CD4-positive, CD25-positive, alpha-beta regulatory T cell (primary cell): ENCODE data around the gene FBXW10. TPM values are rescaled to one million over a fixed set of nuclear protein-coding genes. Genes with fewer than 3 reads are reported as not detected.
"Not testable (repeated sequence)": the region's sequence is repeated elsewhere in the genome, so short reads cannot be mapped to it uniquely, and the experiment has no call there.

Source experiments
- ATAC-seq, 2 donors: fragments of 150-1000 bp; cut with Tn5 transposase; one replicate each; pipeline ENCODE4 v1.10.0; 2021; ENCODE audit warnings: low read depth in 2 of 2, moderate number of reproducible peaks in 2 of 2, moderate library complexity in 1 of 2
- DNase-seq, 3 donors: peaks; one replicate each; pipeline versions ENCODE4 v3.0.0 to v3.0.0-alpha.2; 2012 to 2022; ENCODE audit warnings: mixed read lengths in 1 of 3
- H3K27ac ChIP-seq: one replicate; pipeline ENCODE4 v1.7.0; 2013; ENCODE audit warnings: mild to moderate bottlenecking, low read length; ENCODE audit not compliant: insufficient read depth, poor library complexity, severe bottlenecking
- H3K27me3 ChIP-seq: one replicate; pipeline ENCODE4 v1.7.0; 2013; ENCODE audit warnings: low read length; ENCODE audit not compliant: control insufficient read depth, insufficient read depth
- H3K36me3 ChIP-seq: one replicate; pipeline ENCODE4 v1.7.0; 2013; ENCODE audit warnings: mild to moderate bottlenecking, low read length, moderate library complexity; ENCODE audit not compliant: control insufficient read depth, insufficient read depth
- H3K4me1 ChIP-seq: 2 replicates; pipeline ENCODE4 v1.7.0; 2013; ENCODE audit warnings: mild to moderate bottlenecking, low read length; ENCODE audit not compliant: insufficient read depth, control insufficient read depth, poor library complexity, severe bottlenecking
- H3K4me3 ChIP-seq: one replicate; pipeline ENCODE4 v1.7.0; 2013; ENCODE audit warnings: low read depth, mild to moderate bottlenecking, low read length, moderate library complexity
- H3K9me3 ChIP-seq, 2 experiments: 1 replicate in 1 of 2; 2 replicates in 1 of 2; pipeline ENCODE4 v1.7.0; 2013; ENCODE audit warnings: low read length in 2 of 2, mild to moderate bottlenecking in 1 of 2, moderate library complexity in 1 of 2; ENCODE audit not compliant: control insufficient read depth in 2 of 2
- H3K27ac Mint-ChIP-seq, 3 donors: one replicate each; pipeline ENCODE4 v1.8.0; 2020 to 2022; ENCODE audit warnings: mild to moderate bottlenecking in 3 of 3, mixed read lengths in 3 of 3, moderate library complexity in 2 of 3
- H3K27me3 Mint-ChIP-seq: one replicate; pipeline ENCODE4 v1.8.0; 2022; ENCODE audit warnings: mild to moderate bottlenecking, mixed read lengths
- H3K36me3 Mint-ChIP-seq: one replicate; pipeline ENCODE4 v1.8.0; 2020; ENCODE audit warnings: mixed read lengths
- H3K4me1 Mint-ChIP-seq, 4 donors: one replicate each; pipeline ENCODE4 v1.8.0; 2020 to 2022; ENCODE audit warnings: mixed read lengths in 4 of 4, mild to moderate bottlenecking in 1 of 4
- H3K4me3 Mint-ChIP-seq, 4 donors: one replicate each; pipeline ENCODE4 v1.8.0; 2020 to 2022; ENCODE audit warnings: mild to moderate bottlenecking in 4 of 4, mixed read lengths in 4 of 4, moderate library complexity in 3 of 4
- H3K9me3 Mint-ChIP-seq, 7 donors: one replicate each; pipeline ENCODE4 v1.8.0; 2020 to 2022; ENCODE audit warnings: mixed read lengths in 7 of 7, mild to moderate bottlenecking in 3 of 7, moderate library complexity in 2 of 7
- polyA plus RNA-seq, 4 donors: library from polyadenylated mRNA; unstranded; fragments of 300-500 nt; fragmentation: Illumina TruSeq; gene quantifications; one replicate each; pipeline ENCODE4 v1.2.3, GENCODE V29; 2021
- total RNA-seq: library from RNA; stranded (reverse); gene quantifications from one replicate; pipeline ENCODE4 v1.2.3, GENCODE V29; 2022

The FBXW10 gene, protein sequence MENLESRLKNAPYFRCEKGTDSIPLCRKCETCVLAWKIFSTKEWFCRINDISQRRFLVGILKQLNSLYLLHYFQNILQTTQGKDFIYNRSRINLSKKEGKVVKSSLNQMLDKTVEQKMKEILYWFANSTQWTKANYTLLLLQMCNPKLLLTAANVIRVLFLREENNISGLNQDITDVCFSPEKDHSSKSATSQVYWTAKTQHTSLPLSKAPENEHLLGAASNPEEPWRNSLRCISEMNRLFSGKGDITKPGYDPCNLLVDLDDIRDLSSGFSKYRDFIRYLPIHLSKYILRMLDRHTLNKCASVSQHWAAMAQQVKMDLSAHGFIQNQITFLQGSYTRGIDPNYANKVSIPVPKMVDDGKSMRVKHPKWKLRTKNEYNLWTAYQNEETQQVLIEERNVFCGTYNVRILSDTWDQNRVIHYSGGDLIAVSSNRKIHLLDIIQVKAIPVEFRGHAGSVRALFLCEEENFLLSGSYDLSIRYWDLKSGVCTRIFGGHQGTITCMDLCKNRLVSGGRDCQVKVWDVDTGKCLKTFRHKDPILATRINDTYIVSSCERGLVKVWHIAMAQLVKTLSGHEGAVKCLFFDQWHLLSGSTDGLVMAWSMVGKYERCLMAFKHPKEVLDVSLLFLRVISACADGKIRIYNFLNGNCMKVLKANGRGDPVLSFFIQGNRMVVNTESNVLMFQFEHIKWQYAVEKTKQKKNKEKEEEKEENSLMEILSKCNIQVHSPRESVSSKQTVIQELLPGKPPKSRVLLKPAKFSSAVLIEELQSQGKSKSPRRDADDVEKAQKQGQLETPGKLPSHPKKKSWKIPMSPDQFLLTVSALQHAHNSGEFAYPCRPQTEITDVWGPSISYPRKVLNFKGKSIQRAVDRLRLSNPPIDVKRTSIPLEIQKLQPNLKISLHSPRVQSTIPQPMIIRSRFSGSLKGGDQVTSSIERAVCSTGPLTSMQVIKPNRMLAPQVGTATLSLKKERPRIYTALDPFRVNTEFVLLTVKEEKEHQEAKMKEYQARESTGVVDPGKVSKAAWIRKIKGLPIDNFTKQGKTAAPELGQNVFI
- not detected for total RNA-seq
- not detected for polyA plus RNA-seq

DNA sequence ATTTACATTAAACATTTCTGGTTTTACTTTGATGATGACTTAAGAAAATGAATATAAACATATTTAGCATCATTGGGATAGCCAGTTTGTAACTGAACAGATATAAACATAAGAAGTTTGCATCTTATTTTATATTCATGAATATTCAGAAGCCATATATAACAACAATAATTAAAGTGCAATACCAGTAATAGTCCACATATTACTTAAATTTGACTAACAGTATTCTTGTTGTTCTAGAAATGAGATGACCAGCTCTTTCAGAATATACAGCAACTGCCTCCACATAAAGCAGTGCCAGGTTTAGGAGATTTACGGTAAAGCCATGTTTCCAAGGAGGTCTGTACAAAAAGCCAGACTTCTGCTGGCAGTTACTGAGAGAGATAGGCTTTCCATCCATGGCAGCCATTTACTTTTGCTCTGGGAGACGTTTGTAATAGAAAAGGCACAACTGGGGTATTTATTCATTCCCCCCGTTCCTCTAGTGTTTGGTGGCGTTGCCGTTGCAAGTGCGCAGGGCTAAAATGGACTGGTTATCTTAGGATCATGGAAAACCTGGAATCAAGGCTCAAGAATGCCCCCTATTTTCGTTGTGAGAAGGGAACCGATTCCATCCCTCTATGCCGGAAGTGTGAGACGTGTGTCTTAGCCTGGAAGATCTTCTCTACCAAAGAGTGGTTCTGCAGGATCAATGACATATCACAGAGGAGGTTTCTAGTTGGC lies at the start of gene FBXW10:
FBXW10 (plus strand) TSS at position 356 of the 723 bp plus-strand sequence; CDS start at position 547, 191 bp downstream.
- H3K36me3 ChIP-seq, H3K27me3 ChIP-seq, H3K4me3 Mint-ChIP-seq, H3K36me3 Mint-ChIP-seq, H3K4me3 ChIP-seq, H3K4me1 ChIP-seq, H3K4me1 Mint-ChIP-seq, H3K9me3 Mint-ChIP-seq, H3K9me3 ChIP-seq, ATAC-seq, H3K27ac ChIP-seq, DNase-seq, H3K27me3 Mint-ChIP-seq: not testable (repeated sequence)
- peak within 1 kb of the TSS in 1 of 3 donors; percentile 14 for H3K27ac Mint-ChIP-seq

DNA sequence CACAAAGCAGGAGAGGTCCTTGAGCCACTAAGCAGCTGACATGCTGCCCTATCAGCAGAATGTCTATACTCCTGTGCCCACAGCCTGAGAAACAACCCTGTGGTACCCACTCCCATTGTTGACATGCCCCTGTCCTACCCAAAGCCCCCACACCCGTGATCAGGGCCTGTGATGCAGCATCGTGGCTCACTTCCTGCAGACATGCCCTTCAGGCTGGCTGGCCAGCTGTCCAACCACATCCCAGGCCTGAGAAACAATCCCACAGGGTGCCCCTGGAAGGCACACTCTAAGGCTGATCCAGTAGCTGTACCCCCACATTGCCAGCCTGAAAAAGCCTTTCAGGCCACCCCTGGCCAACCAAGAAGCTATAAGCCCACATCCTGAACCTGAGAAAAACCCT lies 48.7 kb upstream of the FBXW10 start:
- not testable (repeated sequence) for H3K27me3 Mint-ChIP-seq, H3K27me3 ChIP-seq, H3K9me3 ChIP-seq, H3K36me3 ChIP-seq, DNase-seq, H3K27ac ChIP-seq, H3K4me3 ChIP-seq, H3K9me3 Mint-ChIP-seq, H3K4me1 ChIP-seq, H3K4me3 Mint-ChIP-seq, H3K36me3 Mint-ChIP-seq, ATAC-seq, H3K27ac Mint-ChIP-seq
- peaks cover 0 to 14% (median 9%) of the 10 kb centered on the region in 4 donors for H3K4me1 Mint-ChIP-seq

DNA sequence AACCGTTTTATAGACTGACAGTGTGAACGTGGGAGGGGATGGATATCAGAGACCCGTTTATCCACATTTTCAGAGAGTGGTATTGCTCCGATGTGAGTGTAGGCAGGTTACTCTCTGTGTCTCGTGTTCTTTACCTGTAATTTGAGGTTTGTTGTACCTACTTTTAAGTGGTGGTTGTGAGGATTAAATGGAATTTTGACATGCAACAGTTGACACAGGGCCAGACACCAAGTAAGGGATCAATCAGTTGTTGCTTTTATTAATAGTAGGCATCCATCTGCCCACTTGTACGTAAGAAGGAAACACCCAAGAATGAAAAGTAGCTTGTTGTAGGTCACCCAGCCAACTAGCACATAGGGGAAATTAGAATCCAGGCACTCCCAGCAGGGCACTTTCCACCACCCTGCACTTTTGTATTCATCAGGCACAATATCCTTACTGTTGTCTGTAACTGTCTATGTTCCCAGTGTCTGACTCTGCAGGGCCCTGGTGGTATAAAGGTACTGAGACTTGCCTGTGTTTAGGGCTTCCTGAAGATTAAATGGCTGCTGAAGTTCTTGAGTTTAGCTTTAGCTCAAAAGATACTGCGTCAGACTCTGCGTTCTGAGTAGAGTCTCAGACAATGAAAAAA lies 45.3 kb upstream of the FBXW10 start:
- H3K9me3 ChIP-seq, H3K27ac ChIP-seq, H3K4me1 ChIP-seq, H3K27me3 Mint-ChIP-seq, ATAC-seq, H3K36me3 ChIP-seq, H3K36me3 Mint-ChIP-seq, DNase-seq, H3K27me3 ChIP-seq, H3K9me3 Mint-ChIP-seq: not testable (repeated sequence)
- peak overlapping the region; percentile 18 to 93 (median 89) for H3K27ac Mint-ChIP-seq
- H3K4me3 ChIP-seq: peak overlapping the region; percentile 67
- peaks cover 0 to 14% (median 9%) of the 10 kb centered on the region in 4 donors for H3K4me1 Mint-ChIP-seq
- peak overlapping the region; percentile 83 to 94 (median 92) for H3K4me3 Mint-ChIP-seq

DNA sequence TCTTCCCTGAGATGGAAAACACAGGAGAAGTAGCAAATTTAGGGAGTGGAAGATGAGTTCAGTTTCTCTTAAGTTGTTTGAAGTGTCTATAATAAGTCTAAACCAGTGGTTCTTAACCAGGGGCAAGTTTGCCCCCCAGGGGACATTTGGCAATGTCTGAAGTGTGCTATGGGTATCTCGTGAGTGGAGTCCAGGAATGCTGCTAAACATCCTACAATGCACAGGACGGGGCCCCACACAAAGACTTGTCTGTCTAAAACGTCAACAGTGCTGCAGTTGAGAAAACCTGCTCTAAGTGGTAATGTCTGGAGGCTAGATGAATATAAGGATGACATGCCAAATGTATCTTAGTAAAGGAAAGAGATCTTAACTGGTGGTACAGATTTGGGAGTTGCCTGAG lies 37.9 kb upstream of the FBXW10 start:
- ATAC-seq: not testable (repeated sequence)

DNA sequence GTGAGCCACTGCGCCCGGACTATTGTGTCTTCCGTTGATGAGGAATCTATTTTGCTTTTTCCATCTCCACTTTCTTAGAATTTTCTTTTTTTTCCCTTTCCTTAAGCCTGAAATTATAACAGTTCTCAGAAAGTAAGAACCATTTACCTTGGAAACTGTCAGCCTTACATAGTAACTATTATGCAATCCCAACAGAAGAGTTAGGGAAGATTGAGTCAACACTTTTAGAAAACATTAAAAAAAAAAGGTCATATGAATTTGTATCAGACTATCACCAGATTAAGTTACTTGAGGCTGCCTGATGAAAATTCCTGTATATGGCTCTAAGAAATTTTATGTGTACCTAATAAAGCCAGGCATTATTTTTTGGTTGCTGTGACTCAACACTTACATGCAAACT lies 35.6 kb upstream of the FBXW10 start:
- not testable (repeated sequence) for H3K4me1 Mint-ChIP-seq, H3K4me3 ChIP-seq, H3K36me3 ChIP-seq, H3K27ac ChIP-seq, DNase-seq, H3K4me1 ChIP-seq, H3K27me3 Mint-ChIP-seq, H3K9me3 Mint-ChIP-seq, ATAC-seq, H3K27ac Mint-ChIP-seq, H3K27me3 ChIP-seq, H3K9me3 ChIP-seq, H3K4me3 Mint-ChIP-seq, H3K36me3 Mint-ChIP-seq

More for the DNA sequence above, 37.9 kb upstream of the FBXW10 start:
- not testable (repeated sequence) for H3K4me1 ChIP-seq, H3K9me3 ChIP-seq, H3K4me3 Mint-ChIP-seq, H3K27me3 ChIP-seq, H3K27ac Mint-ChIP-seq, H3K27ac ChIP-seq, H3K36me3 ChIP-seq, DNase-seq, H3K9me3 Mint-ChIP-seq, H3K36me3 Mint-ChIP-seq, H3K4me1 Mint-ChIP-seq, H3K4me3 ChIP-seq, H3K27me3 Mint-ChIP-seq

DNA sequence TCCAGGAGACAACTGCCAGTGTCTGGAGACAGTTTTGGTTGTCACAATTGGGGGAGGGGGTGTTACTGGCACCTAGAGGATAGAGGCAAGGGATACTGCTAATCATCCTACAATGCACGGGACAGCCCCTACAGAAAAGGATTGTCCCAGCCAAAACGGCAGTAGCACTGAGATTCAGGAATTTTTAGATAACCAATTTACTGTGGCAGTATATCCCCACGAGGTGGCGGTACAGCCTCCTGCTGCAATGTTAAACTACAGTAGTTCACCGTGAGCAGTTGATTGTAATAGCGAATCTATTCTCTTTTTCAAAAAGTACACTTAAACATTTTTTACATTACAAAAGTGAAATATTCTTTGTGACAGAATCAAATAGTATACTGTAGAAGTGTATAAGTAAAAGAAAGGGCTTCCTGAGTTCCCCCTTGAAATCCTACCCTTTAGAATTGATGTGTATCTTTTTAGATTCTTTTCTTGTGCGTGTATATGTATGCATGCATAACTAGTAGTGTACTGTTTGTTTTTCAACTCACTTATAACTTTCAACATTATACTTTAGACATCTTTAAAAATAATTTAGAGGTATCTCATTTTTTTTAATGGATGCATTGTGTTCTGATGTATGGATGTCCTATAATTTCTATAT lies 31.4 kb upstream of the FBXW10 start:
- H3K4me1 Mint-ChIP-seq, H3K9me3 ChIP-seq, H3K36me3 Mint-ChIP-seq, H3K27me3 ChIP-seq, H3K27ac Mint-ChIP-seq, H3K4me3 ChIP-seq, H3K27me3 Mint-ChIP-seq, H3K4me1 ChIP-seq, H3K27ac ChIP-seq, H3K36me3 ChIP-seq, H3K9me3 Mint-ChIP-seq, H3K4me3 Mint-ChIP-seq: not testable (repeated sequence)
- ATAC-seq (peak; percentile 57 to 65), DNase-seq (peak; percentile 41 to 63 (median 53))
